A673 (cell line): ENCODE data around the gene TTLL4. TPM values are rescaled to one million over a fixed set of nuclear protein-coding genes. Genes with fewer than 3 reads are reported as not detected.

Experiments
- BruUV-seq: library from RNA; stranded (reverse); fragments of 400-500 nt; replicated peaks from 2 replicates; lab custom pipeline; 2021; lab: Mats Ljungman, UMichigan
- CTCF ChIA-PET: fragments of 300-600 bp; sonication (Branson Sonifier 250); formaldehyde crosslinking; loops from one replicate; lab custom pipeline; 2022; ENCODE audit warnings: antibody characterized with exemption; lab: Charles Lee
- POLR2A ChIA-PET: fragments of 300-600 bp; sonication (Branson Sonifier 250); formaldehyde crosslinking; loops from one replicate; lab custom pipeline; 2022; ENCODE audit warnings: antibody characterized with exemption; ENCODE audit not compliant: low non-redundant PET; lab: Charles Lee
- DNase-seq: peaks from one replicate; pipeline ENCODE4 v3.0.0-alpha.2; 2015; ENCODE audit warnings: low spot score
- H3K27ac ChIP-seq: fragments of 200-600 bp; sonication (generic); 2 replicates; pipeline ENCODE4 v1.5.1; 2016; ENCODE audit warnings: mixed run types, low read depth, mild to moderate bottlenecking, mixed read lengths, antibody characterized with exemption, low read length; ENCODE audit not compliant: poor library complexity, severe bottlenecking
- H3K27me3 ChIP-seq: fragments of 200-600 bp; sonication (generic); replicated peaks from 2 replicates; pipeline ENCODE4 v1.6.1; 2017; ENCODE audit warnings: mixed run types, low read depth, mild to moderate bottlenecking, mixed read lengths, antibody characterized with exemption, low read length; ENCODE audit not compliant: insufficient read depth, poor library complexity
- H3K36me3 ChIP-seq: fragments of 200-600 bp; sonication (generic); 2 replicates; pipeline ENCODE4 v1.6.1; 2016; ENCODE audit warnings: mixed run types, mild to moderate bottlenecking, mixed read lengths, antibody characterized with exemption, low read length; ENCODE audit not compliant: insufficient read depth, poor library complexity, severe bottlenecking
- H3K4me1 ChIP-seq: fragments of 200-600 bp; sonication (generic); 2 replicates; pipeline ENCODE4 v1.6.1; 2017; ENCODE audit warnings: mixed run types, mild to moderate bottlenecking, mixed read lengths, antibody characterized with exemption, low read length; ENCODE audit not compliant: insufficient read depth, poor library complexity, severe bottlenecking
- H3K4me3 ChIP-seq: fragments of 200-600 bp; sonication (generic); 2 replicates; pipeline ENCODE4 v1.5.1; 2016; ENCODE audit warnings: low read depth, mixed run types, mild to moderate bottlenecking, mixed read lengths, low read length; ENCODE audit not compliant: poor library complexity, severe bottlenecking
- H3K9me3 ChIP-seq: fragments of 200-600 bp; sonication (generic); 2 replicates; pipeline ENCODE4 v1.6.1; 2016; ENCODE audit warnings: mixed run types, low read depth, mild to moderate bottlenecking, mixed read lengths, antibody characterized with exemption, low read length; ENCODE audit not compliant: poor library complexity, severe bottlenecking
- EZH2 ChIP-seq: fragments of 200-600 bp; sonication (generic); IDR thresholded peaks from 2 replicates; pipeline ENCODE4 v1.6.1; 2017; ENCODE audit warnings: borderline replicate concordance, low read depth, mild to moderate bottlenecking, mixed read lengths, antibody characterized with exemption, low read length; ENCODE audit not compliant: poor library complexity, severe bottlenecking
- intact Hi-C: fragments of 100-400 bp; cut with micrococcal nuclease; formaldehyde crosslinking; loops from one replicate; pipeline ENCODE4 v1.10.0; 2022; ENCODE audit not compliant: unreplicated experiment
- total RNA-seq: library from RNA; stranded (reverse); gene quantifications from 2 replicates; pipeline ENCODE4 v1.2.3, GENCODE V29; 2021
- TF ChIP-seq, protein P1 (sequence below): fragments of 300-800, 200-600 bp; sonication (generic); conservative IDR thresholded peaks from 2 replicates; pipeline ENCODE4 v1.5.1; 2017; ENCODE audit warnings: low read depth, mild to moderate bottlenecking, antibody characterized with exemption, low read length, moderate library complexity, mixed read lengths

Gene TTLL4
- total RNA-seq, 1 experiment from 2014 or later: 100 TPM

- intact Hi-C loops: no loop called here
- ChIA-PET POLR2A (no interaction called here), CTCF (no interaction called here)
- Histone ChIP-seq H3K36me3 (no peaks in the 10 kb centered on the region), H3K27ac (no peak overlapping the region), H3K4me3 (no peak overlapping the region), H3K27me3 (no peaks in the 10 kb centered on the region), H3K9me3 (peaks cover 7% of the 10 kb centered on the region), H3K4me1 (peaks cover 15% of the 10 kb centered on the region)
- TF ChIP-seq, protein P1, sequence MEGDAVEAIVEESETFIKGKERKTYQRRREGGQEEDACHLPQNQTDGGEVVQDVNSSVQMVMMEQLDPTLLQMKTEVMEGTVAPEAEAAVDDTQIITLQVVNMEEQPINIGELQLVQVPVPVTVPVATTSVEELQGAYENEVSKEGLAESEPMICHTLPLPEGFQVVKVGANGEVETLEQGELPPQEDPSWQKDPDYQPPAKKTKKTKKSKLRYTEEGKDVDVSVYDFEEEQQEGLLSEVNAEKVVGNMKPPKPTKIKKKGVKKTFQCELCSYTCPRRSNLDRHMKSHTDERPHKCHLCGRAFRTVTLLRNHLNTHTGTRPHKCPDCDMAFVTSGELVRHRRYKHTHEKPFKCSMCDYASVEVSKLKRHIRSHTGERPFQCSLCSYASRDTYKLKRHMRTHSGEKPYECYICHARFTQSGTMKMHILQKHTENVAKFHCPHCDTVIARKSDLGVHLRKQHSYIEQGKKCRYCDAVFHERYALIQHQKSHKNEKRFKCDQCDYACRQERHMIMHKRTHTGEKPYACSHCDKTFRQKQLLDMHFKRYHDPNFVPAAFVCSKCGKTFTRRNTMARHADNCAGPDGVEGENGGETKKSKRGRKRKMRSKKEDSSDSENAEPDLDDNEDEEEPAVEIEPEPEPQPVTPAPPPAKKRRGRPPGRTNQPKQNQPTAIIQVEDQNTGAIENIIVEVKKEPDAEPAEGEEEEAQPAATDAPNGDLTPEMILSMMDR: no peak
- no peak for TF ChIP-seq EZH2
- no peak for DNase-seq
- no TSS peak for BruUV-seq
Observed at GRCh38 chr2:218802386-218802994, 91.9 kb downstream of the TTLL4 start.

DNA sequence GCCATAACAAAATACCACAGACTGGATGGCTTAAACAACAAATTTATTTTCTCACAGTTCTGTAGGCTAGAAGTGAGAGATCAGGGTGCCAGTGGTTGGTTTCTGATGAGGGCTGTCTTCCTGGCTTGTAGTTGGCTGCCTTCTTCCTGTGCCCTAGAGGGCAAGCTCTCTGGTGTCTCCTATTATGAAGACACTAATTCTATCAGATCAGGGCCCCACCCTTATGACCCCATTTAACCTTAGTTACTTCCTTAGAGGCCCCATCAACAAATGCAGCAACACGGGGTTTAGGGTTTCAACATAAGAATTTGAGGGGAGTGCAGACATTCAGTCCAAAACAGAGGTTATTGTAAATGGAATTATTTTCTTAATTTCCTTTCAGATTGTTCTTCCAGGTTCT lies 94.2 kb downstream of the TTLL4 start:
- ChIA-PET POLR2A (no interaction called here), CTCF (interaction anchor here (0.6 kb wide), 1 partner anchor 175 kb away, joined by 3 read pairs; no protein-coding TSS in a partner anchor)
- Histone ChIP-seq H3K9me3 (peaks cover 7% of the 10 kb centered on the region), H3K27ac (no peak overlapping the region), H3K4me3 (no peak overlapping the region), H3K27me3 (no peaks in the 10 kb centered on the region), H3K36me3 (no peaks in the 10 kb centered on the region), H3K4me1 (peaks cover 15% of the 10 kb centered on the region)
- intact Hi-C loops: no loop called here
- TF ChIP-seq EZH2: no peak
- TF ChIP-seq, protein P1: no peak
- no TSS peak for BruUV-seq
- DNase-seq: no peak

Other genes with a start within 250 kb of the TTLL4 start
- gene USP37, start 142.5 kb upstream of the TTLL4 start, total RNA-seq: 31.0 and 33.2 TPM in 2 replicates
- gene CNOT9, start 142.0 kb upstream of the TTLL4 start, total RNA-seq: 89.5 and 92.3 TPM in 2 replicates
- 0.24 and 0.39 TPM in 2 replicates for gene PLCD4, start 102.9 kb upstream of the TTLL4 start, total RNA-seq
- gene ZNF142, start 51.2 kb upstream of the TTLL4 start, total RNA-seq: 53.3 and 65.3 TPM in 2 replicates
- gene BCS1L, start 51.2 kb upstream of the TTLL4 start, total RNA-seq: 70.6 and 74.1 TPM in 2 replicates
- 39.4 TPM in 2 replicates for gene RNF25, start 38.8 kb upstream of the TTLL4 start, total RNA-seq
- 69.3 and 73.3 TPM in 2 replicates for gene STK36, start 38.7 kb upstream of the TTLL4 start, total RNA-seq
- gene CYP27A1, start 71.3 kb downstream of the TTLL4 start, total RNA-seq: 1.2 TPM in 2 replicates
- gene PRKAG3, start 121.0 kb downstream of the TTLL4 start, total RNA-seq: not detected in 2 replicates
- gene WNT6, start 149.0 kb downstream of the TTLL4 start, total RNA-seq: not detected in 2 replicates
- gene WNT10A, start 170.0 kb downstream of the TTLL4 start, total RNA-seq: 0.47 and 0.81 TPM in 2 replicates
- 0.37 and 0.44 TPM in 2 replicates for gene CDK5R2, start 248.8 kb downstream of the TTLL4 start, total RNA-seq